ENCODE results near the gene MTRF1.
"Not testable (repeated sequence)": the region's sequence is repeated elsewhere in the genome, so short reads cannot be mapped to it uniquely, and the experiment has no call there.

Gene MTRF1

DNA sequence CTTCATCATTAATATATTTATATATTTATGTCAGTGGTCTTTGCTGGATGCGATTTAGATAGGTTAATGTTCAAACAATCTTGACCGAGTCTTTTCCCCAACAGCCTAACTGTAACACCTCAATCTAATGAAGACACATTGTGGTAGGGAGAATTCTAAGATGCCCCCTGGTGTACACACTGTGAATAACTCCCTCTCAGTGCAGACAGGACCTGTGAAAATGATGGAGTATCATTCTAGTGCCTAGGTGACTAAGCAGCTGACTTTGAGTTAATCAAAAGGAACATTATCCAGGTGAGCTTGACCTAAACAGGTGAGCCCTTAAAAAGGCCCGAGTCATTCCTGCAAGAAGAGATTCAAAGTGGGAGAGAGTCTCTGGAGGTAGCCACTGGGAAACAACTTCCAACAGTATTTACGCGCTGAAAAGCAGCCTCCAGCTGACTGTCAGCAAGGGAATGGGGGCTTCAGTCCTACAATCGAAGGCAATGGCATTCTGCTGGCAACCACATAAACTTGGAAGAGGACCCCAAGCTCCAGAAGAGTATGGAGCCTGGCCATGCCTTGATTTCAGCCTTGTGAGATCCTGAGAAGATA is 41.0 kb downstream of the MTRF1 start:
- DNase-seq, result peak; percentile 50

DNA sequence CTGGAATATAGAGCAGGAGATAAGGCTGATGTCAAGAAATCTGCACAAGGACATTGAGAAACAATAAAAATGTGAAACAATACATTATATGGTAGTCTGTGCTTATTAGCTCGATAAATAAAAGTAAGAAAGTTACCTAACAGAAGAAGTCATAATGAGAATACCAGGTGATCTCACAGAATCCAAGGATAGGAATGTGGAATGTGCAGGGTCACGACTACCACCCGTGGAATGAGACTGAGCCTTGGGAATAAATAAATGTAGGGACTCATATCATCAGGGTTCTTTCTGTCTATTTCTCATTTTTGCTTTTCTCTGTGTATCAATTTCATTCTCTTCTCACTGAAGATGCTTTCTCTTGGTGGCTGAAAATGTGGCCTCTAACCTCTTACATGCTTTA is 43.0 kb downstream of the MTRF1 start:
- DNase-seq, result no peak

DNA sequence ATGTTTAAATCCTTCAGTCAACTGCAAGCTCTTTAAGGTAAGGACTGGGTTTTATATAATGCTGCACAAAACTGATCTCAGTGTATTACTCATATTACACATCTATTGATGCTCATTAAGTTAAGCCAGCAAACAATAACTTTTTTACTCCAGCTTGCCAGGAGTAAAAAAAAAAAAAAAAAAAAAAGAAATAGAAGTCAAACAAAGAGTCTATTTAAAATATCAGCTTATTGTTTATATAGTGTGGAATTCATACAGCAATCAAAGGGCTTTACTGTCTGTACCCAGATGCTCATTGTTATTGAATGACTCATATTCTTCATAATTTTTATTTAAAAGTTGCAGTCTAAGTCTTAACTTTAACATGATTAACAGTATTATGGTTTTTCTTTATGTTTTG is 47.2 kb downstream of the MTRF1 start:
- no peak for DNase-seq

DNA sequence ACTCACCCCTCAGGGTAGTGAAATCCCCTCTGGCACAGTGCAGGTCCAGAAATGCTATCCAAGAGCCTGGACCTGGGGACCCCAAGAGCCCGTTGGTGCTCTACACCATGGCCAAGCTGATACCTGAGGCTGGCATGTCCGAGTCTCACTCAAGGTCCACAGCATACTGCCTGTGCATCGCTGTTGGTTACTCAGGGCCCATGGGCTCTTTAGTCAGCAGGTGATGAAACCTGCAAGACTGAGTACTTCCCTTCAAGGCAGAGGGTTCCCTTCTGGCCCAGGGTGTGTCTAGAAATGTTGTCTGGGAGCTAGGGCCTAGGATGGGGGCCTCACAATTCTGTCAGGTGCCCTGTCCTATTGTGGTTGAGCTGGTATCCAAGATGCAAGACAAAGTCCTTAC is 49.5 kb downstream of the MTRF1 start:
- no peak for DNase-seq

DNA sequence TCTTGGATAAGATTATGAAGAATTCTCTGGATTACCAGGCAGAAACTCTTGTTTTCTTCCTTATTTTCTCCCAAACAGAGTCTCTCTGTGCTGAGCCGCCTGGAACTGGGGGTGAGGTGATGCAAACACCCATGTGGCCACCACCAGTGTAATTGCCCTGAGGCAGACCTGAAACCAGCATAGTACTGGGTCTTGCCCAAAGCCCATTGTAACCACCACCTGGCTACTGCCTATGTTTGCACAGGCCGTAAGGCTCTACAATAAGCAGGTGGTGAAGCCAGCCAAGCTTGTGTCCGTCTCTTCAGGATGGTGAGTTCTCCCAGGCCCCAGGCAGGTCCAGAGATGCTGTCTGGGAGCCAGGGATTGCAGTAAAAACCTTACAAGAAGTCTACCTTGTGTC is 50.1 kb downstream of the MTRF1 start:
- DNase-seq, result no peak

DNA sequence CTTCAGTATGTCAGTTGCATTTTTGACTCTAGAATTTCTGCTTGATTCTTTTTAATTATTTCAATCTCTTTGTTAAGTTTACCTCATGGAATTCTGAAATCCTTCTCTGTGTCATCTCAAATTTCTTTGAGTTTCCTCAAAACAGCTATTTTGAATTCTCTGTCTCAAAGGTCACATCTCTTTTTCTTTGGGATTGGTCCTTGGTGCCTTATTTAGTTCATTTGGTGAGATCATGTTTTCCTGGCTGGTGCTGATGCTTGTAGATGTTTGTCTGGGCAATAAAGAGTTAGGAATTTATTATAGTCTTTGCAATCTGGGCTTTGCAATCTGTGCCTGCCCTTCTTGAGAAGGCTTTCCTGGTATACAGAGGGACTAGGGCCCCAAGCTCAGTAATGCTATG is 50.5 kb downstream of the MTRF1 start:
- DNase-seq, result no peak

DNA sequence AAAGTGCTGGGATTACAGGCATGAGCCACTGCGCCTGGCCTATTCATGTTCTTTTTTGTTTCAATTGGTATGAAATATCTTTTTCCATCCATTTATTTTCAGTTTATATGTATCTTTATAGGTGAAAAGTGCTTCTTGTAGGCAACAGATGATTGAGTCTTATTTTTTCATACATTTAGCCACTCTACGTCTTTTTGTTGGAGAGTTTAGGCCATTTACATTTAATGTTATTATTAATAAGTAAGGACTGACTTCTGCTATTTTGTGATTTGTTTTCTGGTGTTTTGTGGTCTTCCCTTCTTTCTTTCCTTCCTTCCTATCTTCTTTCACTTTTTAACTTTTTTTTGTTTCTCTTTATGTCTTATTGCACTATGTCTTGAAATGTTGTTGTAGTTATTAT is 52.3 kb downstream of the MTRF1 start:
- DNase-seq, result no peak

DNA sequence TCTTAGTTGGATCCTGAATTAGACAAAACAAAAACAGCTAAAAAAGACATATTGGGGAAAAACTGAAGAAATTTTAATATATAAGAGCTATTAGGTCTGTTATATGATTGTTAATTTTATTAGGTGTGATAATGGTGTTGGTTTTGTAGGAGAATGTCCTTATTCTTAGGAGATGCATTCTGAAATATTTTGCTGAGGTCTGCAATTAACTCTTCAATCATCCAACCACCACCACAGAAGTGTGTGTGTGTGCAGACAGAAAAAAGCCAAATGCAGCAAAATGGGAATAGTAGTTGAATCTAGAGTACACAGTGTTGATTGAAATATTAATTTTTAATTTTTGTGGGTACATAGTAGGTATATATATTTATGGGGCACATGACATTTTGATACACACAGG is 56.9 kb downstream of the MTRF1 start:
- no peak for DNase-seq

DNA sequence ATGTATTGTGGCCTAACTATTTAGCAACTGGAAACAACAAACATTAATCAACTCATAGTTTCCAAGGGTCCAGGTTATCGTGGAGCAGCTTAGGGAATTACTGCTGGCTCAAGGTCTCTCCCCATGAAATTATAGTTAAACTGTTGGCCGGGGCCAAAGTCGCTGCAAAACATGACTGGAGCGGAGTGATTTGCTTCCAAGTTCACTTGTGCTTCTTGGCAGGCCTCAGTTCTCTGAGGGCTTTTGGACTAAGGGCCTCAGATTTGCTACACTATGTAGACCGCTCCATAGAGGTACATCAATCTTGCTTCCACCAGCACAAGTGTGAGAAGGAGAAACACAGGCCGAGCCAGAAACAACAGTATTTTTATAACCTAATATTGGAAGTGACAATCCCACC is 59.6 kb downstream of the MTRF1 start:
- DNase-seq, result no peak

DNA sequence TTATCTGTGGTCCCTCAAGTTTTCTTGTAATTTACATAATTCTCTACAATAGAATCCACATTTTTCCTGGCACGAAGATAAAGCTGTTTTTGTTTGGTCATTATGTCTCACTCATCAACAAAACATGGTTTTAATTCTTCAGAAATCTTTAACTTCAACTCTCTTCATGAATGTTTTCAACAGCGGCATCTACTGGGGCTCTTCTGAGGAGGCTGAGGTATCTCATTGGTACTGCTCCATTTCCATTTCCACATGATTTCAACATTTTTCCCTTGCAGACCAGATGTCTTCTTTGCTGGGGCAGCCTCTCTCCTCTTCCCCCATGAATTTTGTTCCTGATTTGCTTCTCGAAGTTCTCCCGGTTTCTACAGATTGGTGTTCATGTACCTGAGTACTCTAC is 63.2 kb downstream of the MTRF1 start:
- no peak for DNase-seq

DNA sequence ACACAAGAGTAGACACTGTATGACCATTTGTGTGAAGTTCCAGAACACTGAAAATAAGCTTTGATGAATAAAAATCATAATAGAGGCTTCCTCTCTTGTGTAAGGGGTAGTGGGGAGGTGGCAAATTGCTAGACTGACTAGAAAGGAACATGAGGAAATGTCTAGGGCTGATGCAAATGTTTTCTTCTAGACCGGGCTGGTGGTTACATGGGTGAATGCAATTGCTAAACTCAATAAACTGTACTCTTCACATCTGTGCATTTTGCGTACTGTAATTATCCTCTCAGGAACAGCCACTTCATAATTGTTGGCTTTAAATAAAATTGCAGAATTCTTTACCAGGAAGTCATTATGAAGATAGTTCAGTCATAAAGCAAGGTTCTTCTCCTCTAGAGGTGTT is 63.9 kb downstream of the MTRF1 start:
- DNase-seq, result no peak

DNA sequence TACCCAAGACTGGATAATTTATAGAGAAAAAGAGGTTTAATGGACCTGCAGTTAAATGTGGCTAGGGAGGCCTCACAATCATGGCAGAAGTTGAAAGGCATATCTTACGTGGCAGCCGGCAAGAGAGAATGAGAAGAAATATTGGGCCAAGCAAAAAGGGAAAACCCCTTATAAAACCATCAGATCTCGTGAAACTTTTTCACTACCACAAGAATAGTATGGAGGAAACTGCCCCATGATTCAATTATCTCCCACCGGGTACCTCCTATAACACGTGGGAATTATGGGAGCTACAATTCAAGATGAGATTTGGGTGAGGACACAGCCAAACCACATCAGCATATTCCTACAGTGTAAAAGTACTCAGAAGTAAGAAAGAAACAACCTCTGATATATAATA is 64.3 kb downstream of the MTRF1 start:
- no peak for DNase-seq

DNA sequence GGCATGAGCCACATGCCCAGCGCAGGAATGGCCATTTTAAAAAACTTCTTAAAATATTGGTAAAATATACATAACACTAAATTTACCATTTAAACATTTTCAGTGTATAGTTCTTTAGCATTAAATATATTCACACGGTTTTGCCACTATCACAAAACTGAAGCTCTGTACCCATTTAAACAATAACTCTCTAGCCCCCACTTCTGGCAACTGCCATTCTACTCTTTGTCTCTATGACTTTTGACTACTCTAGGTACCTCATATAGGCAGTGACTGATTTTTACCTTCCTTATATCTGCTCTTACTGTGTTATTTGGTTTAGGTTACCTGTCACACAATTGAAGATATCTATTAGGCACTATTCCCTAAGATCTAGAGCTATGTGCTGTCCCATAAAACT is 66.8 kb downstream of the MTRF1 start:
- no peak for DNase-seq

DNA sequence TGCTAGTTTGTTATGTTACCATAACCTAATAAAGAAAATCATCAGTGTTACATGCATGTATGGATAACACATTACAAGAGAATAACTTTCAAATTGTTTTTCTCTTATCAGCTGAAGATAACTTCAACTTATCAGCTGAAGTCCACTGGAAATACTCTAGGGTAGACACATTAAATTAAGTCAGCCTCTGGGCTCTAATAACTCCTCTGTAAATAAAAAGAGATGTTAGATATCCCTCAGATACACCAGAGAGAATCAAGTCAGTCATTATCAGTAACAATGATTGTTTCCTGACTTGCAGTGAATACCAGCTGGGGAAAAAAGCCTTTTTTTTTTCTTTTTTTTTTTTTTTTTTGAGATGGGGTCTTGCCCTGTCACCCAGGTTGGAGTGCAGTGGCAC is 67.4 kb downstream of the MTRF1 start:
- DNase-seq, result no peak

DNA sequence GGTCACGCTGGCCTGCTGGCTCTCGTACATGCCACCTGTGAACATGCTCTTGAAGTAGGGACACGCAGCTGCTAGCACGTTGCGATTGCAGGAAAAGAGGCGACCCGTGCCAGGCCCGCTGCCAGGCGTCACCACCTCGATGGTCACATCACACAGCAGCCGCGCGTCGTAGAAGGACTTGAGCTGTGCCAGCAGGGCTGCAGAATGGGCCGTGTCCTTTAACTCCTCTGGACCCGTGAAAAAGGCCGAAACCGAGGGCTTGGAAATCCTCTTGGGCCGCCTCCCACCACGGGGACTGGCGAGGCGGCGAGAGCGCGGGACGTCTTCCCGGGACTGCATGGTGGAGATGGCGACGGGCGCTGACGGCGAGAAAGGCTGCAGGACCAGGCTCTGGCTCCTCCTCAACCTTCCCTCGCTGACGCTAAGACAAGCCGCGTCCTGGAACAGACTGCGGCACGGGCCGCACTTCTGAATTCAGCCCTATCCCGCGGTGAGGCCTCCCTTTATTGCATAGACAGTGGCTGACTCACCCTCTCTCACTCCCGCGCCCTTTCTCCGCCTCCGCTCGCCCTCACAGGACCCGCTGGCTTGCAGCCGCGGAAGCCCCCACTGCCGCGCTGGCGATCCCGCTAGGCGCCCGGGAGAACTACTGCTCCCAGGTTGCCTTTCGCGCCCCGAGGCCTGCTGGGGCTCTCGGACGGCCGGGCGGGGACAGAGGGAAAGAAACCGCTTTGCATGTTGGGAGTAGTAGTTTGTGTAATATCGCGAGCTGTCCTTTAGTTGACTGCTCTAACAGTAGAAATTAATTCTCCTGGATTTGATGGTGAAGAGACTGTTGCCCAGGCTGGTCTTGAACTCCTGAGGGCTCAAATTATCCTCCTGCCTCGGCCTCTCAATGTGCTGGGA is 69.2 kb downstream of the MTRF1 start, which contains the start of gene KBTBD7:
TSS of gene KBTBD7 (minus strand) at position 651 of the 906 bp plus-strand sequence. CDS start at position 339, 312 bp downstream.
- DNase-seq, result peak; percentile 95

DNA sequence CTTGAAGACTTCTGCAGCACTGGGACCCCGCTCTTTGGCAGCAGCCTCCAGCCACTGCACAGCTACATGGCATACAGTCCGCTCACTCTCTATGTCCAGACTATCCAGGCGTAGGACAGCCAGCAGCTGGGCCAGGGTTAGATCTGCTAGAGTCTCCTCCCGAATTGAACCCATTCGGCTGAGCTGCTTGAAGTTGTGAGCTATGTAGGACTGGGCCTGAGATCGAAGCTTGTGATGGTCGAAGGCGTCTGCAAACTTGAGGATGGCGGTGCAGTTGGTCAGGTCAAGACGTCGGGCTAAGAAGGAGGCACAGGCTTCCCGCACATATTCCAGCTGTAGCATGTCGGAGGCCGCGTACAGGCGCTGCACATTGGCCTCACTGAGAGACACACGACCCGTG is 69.9 kb downstream of the MTRF1 start:
- DNase-seq, result no peak

DNA sequence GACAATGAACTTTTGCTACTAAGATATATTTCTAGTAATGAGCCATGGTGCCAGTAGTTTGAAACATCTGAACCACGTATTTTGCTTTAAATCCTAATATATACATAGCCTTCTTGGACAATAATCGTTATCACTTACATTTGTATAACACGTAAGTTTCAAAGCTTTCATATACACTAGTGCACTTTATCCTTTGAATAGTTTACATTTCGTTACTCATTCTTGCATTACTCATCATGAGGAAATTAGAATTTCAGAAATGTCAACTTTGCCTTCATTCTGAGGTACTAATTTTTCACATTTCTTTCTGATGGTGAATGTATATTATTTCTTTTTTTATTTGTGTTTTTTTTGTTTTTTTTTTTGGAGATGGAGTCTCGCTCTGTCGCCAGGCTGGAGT is 74.8 kb downstream of the MTRF1 start:
- no peak for DNase-seq

DNA sequence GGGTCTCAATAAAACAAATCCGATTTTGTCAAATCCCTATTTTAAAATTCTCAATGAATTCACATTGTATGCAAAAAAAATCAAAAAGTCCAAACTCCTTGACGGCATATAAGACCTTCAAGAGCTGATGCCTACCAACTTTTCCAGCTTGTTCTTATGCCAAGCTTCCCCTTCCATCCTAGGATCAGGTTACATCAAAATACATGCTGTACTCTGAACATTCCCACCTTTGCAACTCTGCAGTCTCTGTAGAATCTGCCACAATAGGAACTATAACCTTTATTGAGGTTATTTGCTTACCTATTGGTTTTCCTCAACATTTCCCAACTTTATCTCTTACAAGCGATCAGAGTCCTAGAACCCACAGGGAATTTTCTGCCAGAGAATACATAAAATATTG is 76.9 kb downstream of the MTRF1 start:
- DNase-seq, result no peak

DNA sequence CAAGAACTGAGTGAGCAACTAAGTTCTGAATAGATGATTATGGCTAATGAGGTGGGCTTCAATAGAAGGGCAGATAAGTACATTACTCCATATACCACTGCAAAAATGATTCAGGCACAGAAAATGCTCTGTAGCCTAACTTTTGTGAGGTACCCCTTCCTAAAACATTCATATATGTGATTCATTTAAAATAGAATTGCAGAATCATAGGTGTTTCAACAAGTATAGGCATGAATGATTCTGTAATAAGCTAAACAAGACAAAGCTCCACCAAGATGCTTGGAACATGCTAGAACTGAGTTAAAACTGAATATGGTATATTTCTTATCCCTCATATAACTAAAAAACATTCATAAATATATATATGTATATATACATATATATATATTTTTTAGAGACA is 81.1 kb downstream of the MTRF1 start:
- DNase-seq, result no peak

DNA sequence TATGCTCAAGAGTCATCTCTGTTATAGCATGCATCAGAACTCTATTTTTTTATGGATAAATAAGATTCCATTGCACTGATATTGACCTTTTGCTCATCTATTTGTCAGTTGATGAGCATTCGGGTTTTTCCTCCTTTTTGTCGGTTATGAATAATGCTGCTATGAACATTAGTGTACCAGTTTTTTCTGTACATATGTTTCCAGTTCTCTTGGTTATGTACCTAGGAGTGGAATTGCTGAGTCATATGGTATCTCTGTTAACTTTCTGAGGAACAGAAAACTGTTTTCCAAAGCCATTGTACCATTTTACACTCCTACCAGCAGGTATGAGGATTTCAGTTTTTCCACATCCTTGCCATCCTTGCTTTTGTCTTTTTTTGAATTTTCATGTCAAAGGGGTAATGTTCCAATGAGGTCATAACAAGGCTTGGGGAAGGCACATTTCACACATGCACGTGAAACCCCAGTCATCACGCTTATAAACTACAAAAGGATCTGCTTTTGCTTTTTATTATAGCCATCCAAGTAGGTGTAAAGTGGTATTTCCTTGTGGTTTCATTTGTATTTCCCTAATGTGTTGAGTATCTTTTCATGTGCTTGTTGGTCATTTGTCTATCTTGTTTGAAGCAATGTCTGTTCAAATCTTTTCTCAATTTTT is 83.7 kb downstream of the MTRF1 start:
- no peak for DNase-seq

DNA sequence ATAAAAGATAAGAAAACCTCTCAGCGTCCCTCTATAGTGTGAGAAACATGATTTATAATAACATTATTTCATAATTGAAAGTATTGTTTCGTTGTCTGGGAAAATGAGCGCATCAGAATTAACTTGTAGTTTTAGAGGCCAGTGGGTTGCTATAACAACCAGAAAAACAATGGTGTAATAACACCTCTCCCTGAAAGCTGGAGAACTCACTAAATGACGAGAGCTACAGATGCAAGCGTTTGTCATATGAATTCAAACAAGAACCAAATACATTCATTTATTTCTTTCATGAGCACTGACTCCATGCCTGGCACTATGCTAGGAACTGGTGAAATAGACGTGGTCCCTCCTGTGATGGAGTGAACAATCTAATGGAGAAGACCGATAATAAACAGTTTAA is 85.3 kb downstream of the MTRF1 start:
- DNase-seq, result no peak

DNA sequence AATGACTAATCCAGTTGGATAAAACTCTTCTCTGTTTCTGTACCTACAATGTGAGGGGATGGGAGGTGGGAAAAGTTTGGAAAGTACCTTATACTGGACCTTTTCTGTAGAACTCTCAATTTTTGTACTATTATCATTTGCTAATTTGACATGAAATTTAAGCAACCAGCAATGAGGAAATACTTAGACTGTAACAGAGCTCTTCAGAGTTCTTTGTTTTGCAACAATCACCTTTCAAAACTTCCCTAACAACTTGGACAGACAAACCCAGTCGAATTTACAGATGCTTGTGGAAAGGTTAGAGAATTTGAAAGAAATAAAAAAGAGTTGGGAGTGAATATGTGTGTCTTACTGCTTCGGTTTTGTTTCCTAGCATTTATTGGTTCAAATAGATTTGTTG is 85.8 kb downstream of the MTRF1 start:
- no peak for DNase-seq

DNA sequence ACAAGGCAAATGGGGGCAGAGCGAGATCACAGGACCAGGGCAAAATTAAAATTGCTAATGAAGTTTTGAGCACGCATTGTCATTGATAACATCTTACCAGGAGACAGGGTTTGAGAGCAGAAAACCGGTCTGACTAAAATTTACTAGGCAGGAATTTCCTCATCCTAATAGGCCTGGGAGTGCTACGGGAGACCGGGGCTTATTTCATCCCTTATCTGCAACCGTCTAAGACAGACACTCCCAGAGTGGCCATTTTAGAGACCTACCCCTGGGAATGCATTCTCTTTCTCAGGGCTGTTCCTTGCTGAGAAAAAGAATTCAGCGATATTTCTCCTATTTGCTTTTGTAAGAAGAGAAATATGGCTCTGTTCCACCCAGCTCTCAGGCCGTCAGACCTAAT is 87.8 kb downstream of the MTRF1 start:
- not testable (repeated sequence) for DNase-seq
